ENCODE data around the gene CCDC171.

CCDC171 gene

DNA sequence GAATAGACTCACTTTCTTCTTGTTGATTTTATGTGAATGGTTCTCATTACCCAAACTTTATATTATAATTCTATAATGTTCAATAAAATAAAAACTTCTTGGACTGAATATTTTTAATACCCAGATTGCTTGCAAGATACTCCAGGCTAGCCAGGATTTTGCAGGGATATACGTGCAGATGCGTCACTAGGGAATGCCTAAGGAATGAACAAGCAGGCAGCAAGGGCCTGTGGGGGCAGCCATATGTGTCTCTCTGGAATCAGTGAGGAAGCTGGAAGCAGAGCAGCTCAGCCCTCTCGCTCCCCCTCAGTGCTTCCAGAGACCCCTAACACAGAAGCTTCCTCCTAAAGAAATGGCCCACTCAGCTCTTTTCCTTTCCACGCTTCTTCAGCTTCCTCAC lies 457.4 kb downstream of the CCDC171 start:
- DNase-seq, result no peak

DNA sequence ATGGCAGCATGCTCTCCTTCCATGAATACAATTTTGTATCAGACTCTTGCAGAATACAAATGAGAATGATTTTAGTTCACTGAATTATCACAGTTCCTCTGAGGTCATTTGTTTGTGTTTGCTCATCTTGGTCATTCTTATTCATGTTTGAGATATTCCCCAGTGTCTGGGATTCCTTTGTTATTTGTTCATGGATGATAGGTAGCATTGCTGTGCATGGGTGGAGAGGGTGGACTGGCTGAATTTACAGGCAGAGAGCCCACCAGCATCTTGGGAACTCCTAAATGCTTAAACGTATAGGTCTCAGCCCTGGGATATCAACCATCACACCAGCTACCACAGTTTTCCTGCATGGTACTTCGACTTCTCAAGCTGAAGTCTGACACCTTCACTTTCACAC lies 459.8 kb downstream of the CCDC171 start:
- DNase-seq, result no peak

DNA sequence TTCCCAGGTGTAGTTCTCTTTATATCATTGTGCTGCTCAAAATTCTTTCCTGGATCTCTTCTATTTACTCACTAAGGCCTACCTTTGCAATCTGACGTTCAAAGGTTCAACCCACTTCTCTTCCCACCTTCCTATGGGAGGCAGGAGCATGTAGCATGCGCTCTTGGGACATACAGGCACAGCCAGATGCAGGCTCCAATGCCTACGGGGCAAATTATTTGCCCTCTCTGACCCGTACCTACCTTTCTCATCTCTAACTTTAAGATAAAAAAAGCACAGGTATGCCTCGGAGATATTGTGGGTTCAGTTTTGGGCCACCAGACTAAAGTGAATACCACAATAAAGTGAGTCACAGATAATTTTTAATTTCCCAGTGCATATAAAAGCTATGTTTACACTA lies 460.5 kb downstream of the CCDC171 start:
- DNase-seq, result no peak

DNA sequence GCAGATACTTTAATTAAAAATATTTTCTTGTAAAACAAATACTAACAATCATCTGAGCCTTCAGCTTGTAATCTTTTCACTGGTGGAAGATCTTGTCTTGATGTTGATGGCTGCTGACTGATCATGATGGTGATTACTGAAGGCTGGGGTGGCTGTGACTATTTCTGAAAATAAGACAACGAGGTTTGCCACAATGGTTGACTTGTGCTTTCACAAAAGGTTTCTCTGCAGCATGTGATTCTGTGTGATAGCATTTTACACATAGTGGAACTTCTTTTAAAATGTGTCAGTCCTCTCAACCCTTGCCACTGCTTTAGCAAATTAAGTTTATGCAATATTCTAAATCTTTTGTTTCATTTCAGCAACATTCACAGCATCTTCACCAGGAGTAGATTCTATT lies 461.0 kb downstream of the CCDC171 start:
- no peak for DNase-seq

DNA sequence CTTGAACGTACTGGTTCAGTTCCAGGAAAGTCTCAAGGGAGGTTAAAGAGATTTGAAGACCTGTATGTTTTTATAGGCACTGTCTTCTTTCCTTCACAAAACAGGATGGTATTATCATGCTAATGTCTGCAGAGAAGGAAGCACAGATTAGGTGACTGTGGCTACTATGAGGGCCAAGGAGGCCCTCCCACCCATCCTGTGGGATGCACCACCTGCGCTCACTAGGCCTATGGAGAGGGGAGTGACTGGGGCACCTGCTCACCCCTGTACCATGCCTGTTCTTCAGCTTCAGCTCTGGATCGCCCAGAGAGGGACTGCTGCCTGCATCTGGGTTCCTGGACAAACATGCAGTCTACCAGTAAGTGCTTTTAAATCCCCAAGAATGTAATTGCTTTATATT lies 469.4 kb downstream of the CCDC171 start:
- DNase-seq, result no peak

DNA sequence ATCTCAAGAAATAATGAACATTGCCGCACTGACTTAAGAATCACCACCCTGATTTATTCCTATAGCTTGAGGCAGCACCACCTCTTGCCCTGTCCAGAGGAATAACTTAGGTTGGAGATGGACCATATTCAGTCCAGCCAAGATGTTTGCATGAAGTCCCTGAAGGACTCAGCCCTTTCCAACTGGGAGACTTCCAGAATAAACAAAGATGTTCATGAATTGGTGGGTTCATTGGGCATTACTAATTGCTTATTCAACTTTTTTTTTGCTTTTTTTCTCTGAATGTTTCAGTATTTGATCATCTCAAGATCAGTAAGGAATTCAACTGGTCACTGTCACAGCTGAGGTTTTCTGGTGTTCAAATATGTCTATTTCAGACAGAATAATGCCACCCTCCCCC lies 470.6 kb downstream of the CCDC171 start:
- no peak for DNase-seq
